ENCODE results near the gene PRKCE.

DNA sequence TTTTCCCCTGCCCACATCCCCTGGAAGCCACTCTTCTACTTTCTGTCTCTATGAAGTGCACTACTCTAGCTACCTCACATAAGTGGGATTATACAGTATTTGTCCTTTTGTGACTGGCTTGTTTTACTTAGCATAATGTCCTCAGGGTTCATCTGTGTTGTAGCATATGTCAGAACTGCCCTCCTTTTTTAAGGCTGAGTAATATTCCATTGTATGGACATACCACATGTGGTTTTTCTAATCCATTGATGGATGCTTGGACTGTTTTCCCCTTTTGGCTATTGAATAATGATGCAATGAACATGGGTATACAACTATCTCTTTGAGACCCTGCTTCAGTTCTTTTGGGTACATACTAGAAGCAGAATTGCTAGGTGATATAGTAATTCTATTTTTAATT, 95.9 kb downstream of the PRKCE start:
- no peak for TF ChIP-seq CTCF (IDR thresholded peaks at IDR 0.05; ENCODE audit: low read depth, low read length, missing input control)
- TF ChIP-seq RXRA (IDR thresholded peaks at IDR 0.05), result no peak

Measured in liver (tissue), 3 donors.